ENCODE measurements around the gene DEFB113.
A peak's percentile ranks its signal among the peaks of the same experiment; 100 is the strongest.
"Not testable (repeated sequence)": the region's sequence is repeated elsewhere in the genome, so short reads cannot be mapped to it uniquely, and the experiment has no call there.

Gene DEFB113, protein sequence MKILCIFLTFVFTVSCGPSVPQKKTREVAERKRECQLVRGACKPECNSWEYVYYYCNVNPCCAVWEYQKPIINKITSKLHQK

DNA sequence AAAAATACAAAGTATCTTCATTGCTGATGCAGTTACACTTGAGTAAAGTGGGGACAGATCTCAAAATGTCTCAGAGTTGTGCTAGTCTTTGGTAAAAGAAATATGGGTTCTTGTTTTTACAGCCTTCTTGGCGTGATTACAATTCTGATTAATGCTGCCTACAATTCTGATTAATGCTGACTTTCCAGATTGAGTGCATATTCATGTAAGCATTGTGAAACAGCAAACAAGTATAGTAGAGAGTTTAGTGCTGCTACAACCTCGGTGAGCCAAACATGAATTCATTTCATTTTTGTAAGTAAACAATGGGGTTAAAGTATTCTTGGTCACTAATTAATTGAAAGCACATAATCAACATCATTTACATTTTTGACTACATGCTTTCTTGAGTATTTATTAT is at the start of gene DEFB113:
DEFB113 (minus strand) TSS at position 21 of the 400 bp plus-strand sequence; CDS start at position 21, 0 bp downstream.
- DNase-seq: no peak

DNA sequence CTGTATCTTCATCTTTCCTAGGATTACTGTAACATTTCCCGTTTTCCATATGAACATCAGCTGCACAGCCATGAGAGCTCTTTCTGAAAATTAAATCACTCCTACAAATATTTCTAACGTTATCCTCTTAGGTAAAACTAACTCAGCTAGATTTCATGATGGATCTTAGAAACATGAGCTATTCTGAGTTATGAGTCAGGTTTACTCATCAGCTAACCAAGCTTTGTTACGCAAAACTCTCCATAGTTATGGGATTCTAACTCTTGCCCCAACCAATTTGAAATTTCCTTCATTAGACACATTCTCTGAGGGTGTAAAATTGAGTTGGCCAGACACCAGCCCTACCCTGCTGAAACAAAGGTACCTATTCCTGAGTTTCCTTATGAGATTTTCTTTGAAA is 38.4 kb upstream of the DEFB113 start:
- no peak for DNase-seq

DNA sequence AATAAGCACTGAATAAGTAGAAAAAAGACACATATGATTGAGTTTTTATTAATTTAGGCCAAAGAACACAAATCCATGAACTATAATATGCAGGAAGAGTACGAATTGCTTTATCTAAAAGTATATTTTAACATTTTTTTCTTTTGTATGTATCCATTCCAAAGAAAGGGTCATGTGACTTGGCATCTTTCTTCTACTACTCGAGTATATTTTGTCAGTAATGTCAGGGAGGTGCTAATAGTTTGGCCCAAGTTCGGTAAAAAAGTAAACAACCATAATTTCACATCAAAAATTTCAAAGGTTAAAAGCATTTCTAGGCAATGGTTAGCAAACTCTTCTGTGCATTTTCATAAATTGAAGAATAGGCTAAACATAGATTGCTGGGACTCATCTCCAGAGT is 33.7 kb upstream of the DEFB113 start:
- no peak for DNase-seq

DNA sequence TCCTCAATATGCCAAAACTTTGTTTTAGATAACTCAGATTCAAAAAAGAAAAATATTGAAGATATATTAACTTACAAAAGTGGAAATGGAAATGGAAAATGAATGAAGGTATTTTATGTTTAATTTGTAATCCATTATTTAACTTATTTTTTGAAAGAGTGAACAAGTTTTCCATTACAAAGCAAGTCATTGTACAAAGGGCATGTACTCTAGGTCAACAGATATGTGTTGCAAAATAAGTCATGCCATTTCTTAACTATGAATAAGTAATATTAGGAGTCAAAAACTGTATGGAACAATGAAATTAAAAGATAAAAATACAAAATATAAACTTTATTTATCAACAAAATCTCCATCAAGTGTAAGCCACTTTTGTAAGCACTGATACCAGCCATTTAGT is 25.9 kb upstream of the DEFB113 start:
- DNase-seq: no peak

DNA sequence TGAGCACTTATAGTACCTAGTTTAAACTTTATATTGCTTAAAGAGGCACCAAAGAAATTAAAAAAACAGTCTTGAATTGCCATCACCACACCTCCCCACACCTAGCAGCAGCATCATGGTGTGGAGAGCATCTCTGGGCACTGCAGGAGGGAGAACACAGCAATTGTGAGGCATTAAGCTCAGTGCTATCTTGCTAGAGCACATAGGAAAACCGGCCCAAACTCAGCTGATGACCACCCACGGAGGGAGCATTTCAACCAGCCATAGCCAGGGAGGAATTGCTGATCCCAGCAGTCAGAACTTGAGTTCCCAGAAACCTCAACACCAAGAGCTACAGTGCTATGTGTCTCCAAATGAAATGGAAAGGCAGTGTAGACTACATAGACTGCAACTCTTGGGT is 19.5 kb upstream of the DEFB113 start:
- DNase-seq: no peak

DNA sequence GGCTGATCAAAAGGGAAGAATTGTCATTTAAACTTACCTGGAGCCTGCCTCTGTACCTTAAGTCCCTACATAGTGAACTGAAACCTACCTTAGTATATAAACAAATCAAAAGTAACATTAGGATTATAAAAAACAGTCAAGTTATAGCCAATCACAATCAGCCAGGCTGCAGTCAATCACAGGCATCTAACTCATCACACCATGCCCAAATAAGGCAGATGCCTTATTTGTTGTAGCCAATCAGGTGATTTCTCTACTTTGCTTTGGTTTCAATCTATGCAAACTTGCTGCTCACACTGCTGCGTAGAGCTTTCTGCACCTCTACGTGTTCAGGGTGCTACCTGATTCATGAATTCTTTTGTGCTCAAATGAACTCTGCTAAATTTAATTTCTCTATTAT is 18.3 kb upstream of the DEFB113 start:
- no peak for DNase-seq

- no peak for DNase-seq
Observed at GRCh38 chr6:49986551-49986950, 17.1 kb upstream of the DEFB113 start.

GRCh38 chr6:49982046-49982445 is 12.6 kb upstream of the DEFB113 start:
- no peak for DNase-seq

- DNase-seq: peak; percentile 1
Observed at GRCh38 chr6:49980898-49981297, 11.5 kb upstream of the DEFB113 start.

GRCh38 chr6:49979584-49979983 is 10.2 kb upstream of the DEFB113 start:
- no peak for DNase-seq

DNA sequence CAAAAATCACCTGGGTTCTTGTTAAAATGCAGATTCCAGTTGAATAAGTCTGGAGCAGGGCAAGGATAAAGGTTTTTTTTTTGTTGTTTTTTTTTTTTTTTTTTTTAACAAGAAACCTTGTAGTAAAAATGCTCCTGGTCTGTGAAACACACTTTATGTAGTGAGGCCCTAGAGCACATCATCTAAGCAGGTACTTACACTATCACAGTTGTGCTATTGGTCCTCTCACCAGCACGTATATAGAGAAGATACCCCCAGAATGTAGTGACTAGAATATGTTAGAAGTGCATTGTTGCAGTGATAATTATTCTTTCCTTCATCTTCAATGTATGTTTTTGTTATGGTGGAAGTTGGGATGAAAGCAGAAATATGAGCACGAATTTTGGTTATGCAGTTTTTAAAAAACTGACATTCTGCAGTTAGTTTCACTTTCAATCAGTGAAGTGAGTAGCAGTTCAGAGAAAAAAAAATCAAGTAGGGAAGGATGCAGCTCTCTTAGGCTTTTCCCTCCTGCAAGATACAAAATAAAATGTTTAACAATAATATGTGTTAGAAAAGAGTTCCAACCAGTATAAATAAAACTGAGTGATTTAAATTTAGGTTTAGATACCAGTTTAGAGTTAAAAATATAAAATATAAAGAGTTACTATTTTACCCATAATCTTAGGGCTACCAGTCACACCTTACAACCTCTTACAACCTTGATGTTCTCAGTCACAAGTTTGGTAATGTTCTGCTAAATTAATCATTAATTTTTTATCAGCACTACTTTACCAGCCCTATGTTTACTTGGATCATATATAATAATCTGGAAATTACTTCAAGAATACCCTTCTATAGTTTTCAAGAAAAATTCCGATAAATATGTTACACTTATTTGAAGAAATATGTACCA is 9.2 kb upstream of the DEFB113 start:
- DNase-seq: no peak

- DNase-seq: no peak
Observed at GRCh38 chr6:49966823-49967222, 2.6 kb downstream of the DEFB113 start.

GRCh38 chr6:49966334-49966733 is 3.1 kb downstream of the DEFB113 start:
- DNase-seq: no peak

- DNase-seq: no peak
Observed at GRCh38 chr6:49964064-49964463, 5.4 kb downstream of the DEFB113 start, which contains the start of gene DEFB114. Gene DEFB114 (minus strand): TSS chr6:49964164. CDS start chr6:49964105, 59 bp downstream.

- DNase-seq: no peak
Observed at GRCh38 chr6:49958180-49958579, 11.2 kb downstream of the DEFB113 start.

GRCh38 chr6:49955847-49956246 is 13.6 kb downstream of the DEFB113 start:
- DNase-seq: no peak

- DNase-seq: no peak
Observed at GRCh38 chr6:49951926-49952325, 17.5 kb downstream of the DEFB113 start.

GRCh38 chr6:49950415-49950751 is 19.0 kb downstream of the DEFB113 start:
- no peak for DNase-seq

GRCh38 chr6:49949062-49949461 is 20.4 kb downstream of the DEFB113 start:
- no peak for DNase-seq

DNA sequence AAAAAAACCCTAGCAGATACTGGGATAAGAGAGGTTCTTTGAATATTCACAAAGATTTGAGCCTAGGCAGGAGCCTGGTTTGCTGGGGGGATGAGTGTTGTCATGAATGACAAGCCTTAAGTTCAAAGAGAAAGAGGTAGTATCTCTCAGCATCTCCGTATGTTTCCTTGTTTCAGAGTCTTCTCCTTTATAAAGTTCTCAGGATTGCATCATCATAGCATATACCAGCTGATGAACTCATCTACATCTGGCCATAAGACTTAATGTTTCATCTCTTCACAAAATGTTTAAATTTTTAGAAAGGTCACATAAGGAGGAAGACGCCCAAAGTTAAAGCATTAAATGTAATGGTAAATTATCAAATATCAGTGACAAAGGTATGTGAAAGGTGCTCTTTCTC is 22.6 kb downstream of the DEFB113 start:
- DNase-seq: no peak

- DNase-seq: not testable (repeated sequence)
Observed at GRCh38 chr6:49944068-49944467, 25.4 kb downstream of the DEFB113 start.

- DNase-seq: no peak
Observed at GRCh38 chr6:49939993-49940498, 29.4 kb downstream of the DEFB113 start.

DNA sequence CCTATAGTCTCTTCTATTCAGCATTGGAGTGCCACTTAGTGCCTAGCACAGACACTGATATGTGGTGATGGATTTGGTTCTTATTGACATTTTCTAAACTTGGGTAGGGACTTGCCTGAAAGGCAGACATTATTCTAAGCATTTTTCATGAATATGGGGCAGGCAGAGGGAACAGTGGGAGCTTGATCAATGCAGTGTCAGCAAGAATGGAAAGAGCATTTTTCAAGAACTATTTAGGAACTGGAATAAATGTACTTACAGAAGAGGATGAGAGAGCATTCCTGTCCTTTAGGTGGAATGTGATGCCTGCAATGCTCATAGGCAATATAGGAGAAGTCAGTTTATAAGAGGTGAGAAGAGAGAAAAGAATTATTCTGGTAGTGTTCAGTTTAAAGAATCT is 31.6 kb downstream of the DEFB113 start:
- no peak for DNase-seq

DNA sequence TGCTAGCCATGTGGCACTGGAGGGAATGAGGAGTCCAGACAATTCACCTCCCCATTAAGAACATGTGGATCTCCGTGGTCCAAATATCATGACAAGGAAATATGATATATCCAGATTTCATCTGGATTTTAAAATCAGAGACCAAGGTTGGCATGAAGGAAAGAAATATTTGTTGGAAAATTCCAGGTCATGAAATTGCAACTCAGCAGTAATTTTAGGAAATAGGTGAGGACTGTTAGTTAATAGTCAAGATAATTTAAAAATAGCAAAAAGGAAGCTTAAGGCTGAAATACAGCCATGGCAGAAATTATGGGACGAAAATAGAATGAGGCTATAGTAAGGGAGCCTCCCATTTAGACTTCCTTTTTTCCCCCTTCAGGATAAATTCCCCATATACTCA is 32.4 kb downstream of the DEFB113 start:
- no peak for DNase-seq

DNA sequence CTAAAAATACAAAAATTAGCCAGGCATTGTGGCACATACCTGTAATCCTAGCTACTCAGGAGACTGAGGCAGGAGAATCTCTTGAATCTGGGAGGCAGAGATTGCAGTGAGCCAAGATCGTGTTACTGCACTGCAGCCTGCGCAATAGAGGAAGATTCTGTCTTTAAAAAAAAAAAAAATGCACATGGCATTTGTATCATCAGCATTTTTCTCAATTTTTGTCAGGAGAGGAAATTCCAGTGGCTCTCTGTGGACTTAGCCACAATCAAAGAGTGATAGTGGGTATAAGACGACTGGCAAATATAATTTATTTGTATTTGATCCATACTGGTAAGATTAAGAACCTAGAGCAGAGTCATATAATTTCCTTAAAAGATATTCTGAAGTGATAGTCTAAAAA is 34.0 kb downstream of the DEFB113 start:
- no peak for DNase-seq
